CD4-positive, alpha-beta T cell treated with Interleukin-1 beta for 1 hour (primary cell): ENCODE measurements around the gene PLCB4.

Experiments used
- DNase-seq, 2 donors: peaks; one replicate each; pipeline ENCODE4 v3.0.0-alpha.2; 2020 to 2022

Gene PLCB4

GRCh38 chr20:9508696-9509178 lies 439.9 kb downstream of the PLCB4 start:
- DNase-seq: no peak

- no peak for DNase-seq
Measured at GRCh38 chr20:9509246-9509645, 440.4 kb downstream of the PLCB4 start.

- DNase-seq: no peak
Measured at GRCh38 chr20:9510911-9511310, 442.0 kb downstream of the PLCB4 start.

GRCh38 chr20:9514072-9514460 lies 445.2 kb downstream of the PLCB4 start:
- DNase-seq: no peak

- DNase-seq: peak in 1 of 2 donors; percentile 14
Measured at GRCh38 chr20:9514461-9515213, 445.8 kb downstream of the PLCB4 start, which contains the start of gene LAMP5. LAMP5 (plus strand) TSS chr20:9514590; CDS start chr20:9514853, 263 bp downstream.

- no peak for DNase-seq
Measured at GRCh38 chr20:9515214-9515585, 446.3 kb downstream of the PLCB4 start.

GRCh38 chr20:9515741-9516233 lies 446.9 kb downstream of the PLCB4 start:
- DNase-seq: no peak

- no peak for DNase-seq
Measured at GRCh38 chr20:9516234-9516871, 447.5 kb downstream of the PLCB4 start.

- no peak for DNase-seq
Measured at GRCh38 chr20:9517297-9518162, 448.6 kb downstream of the PLCB4 start.

GRCh38 chr20:9518576-9519175 lies 449.8 kb downstream of the PLCB4 start:
- no peak for DNase-seq

- DNase-seq: no peak
Measured at GRCh38 chr20:9520086-9520485, 451.2 kb downstream of the PLCB4 start.

GRCh38 chr20:9523636-9524035 lies 454.7 kb downstream of the PLCB4 start:
- no peak for DNase-seq
